GM19023 (cell line): Measurements from ENCODE around the gene PPP1R18.
"Not testable (repeated sequence)": the region's sequence is repeated elsewhere in the genome, so short reads cannot be mapped to it uniquely, and the experiment has no call there.

Experiments
- ATAC-seq: cut with Tn5 transposase; IDR thresholded peaks from one replicate; pipeline ENCODE4 v1.9.1; 2021; ENCODE audit warnings: mild to moderate bottlenecking, moderate library complexity; ENCODE audit not compliant: unreplicated experiment

PPP1R18 gene

GRCh38 chr6:30686009-30686907, at the start of gene PPP1R18:
PPP1R18 (minus strand) TSS chr6:30686645; CDS start chr6:30686018, 627 bp downstream.
- peak; percentile 14 for ATAC-seq

- no peak for ATAC-seq
Observed at GRCh38 chr6:30735668-30736314, 49.3 kb upstream of the PPP1R18 start.

GRCh38 chr6:30732237-30732943, 45.9 kb upstream of the PPP1R18 start:
- ATAC-seq, result no peak

GRCh38 chr6:30730601-30731435, 44.4 kb upstream of the PPP1R18 start:
- no peak for ATAC-seq

GRCh38 chr6:30727920-30728553, 41.6 kb upstream of the PPP1R18 start:
- ATAC-seq, result no peak

- ATAC-seq, result no peak
Observed at GRCh38 chr6:30726506-30727413, 40.3 kb upstream of the PPP1R18 start.

- ATAC-seq, result no peak
Observed at GRCh38 chr6:30725713-30726505, 39.5 kb upstream of the PPP1R18 start.

- no peak for ATAC-seq
Observed at GRCh38 chr6:30724906-30725667, 38.6 kb upstream of the PPP1R18 start.

- ATAC-seq, result not testable (repeated sequence)
Observed at GRCh38 chr6:30723843-30724741, 37.6 kb upstream of the PPP1R18 start.

- ATAC-seq, result not testable (repeated sequence)
Observed at GRCh38 chr6:30723159-30723842, 36.9 kb upstream of the PPP1R18 start.

- ATAC-seq, result no peak
Observed at GRCh38 chr6:30722280-30723112, 36.1 kb upstream of the PPP1R18 start.

- ATAC-seq, result not testable (repeated sequence)
Observed at GRCh38 chr6:30722025-30722279, 35.5 kb upstream of the PPP1R18 start.

- ATAC-seq, result peak; percentile 20
Observed at GRCh38 chr6:30721198-30722024, 35.0 kb upstream of the PPP1R18 start.

GRCh38 chr6:30720738-30721197, 34.3 kb upstream of the PPP1R18 start:
- no peak for ATAC-seq
